ENCODE results near the gene MYO15B.

- TF ChIP-seq POLR2A (IDR thresholded peaks at IDR 0.05) (no peak), CTCF (IDR thresholded peaks at IDR 0.05) (no peak), EP300 (IDR thresholded peaks at IDR 0.05) (no peak)
Measured at GRCh38 chr17:75645501-75645888, 57.9 kb downstream of the MYO15B start.

Measured in stomach (tissue), 4 donors.